Stimulated activated CD4-positive, alpha-beta T cell treated with anti-CD3 and anti-CD28 coated beads, Interleukin-15, amount 100 ng/mL, for 48 hours (primary cell): ENCODE measurements around the gene CBX7.
A peak's percentile ranks its signal among the peaks of the same experiment; 100 is the strongest.

Experiments used
- DNase-seq, 2 donors: peaks; one replicate each; pipeline ENCODE4 v3.0.0-alpha.2; 2020; ENCODE audit warnings: low read depth in 2 of 2

CBX7 gene

DNA sequence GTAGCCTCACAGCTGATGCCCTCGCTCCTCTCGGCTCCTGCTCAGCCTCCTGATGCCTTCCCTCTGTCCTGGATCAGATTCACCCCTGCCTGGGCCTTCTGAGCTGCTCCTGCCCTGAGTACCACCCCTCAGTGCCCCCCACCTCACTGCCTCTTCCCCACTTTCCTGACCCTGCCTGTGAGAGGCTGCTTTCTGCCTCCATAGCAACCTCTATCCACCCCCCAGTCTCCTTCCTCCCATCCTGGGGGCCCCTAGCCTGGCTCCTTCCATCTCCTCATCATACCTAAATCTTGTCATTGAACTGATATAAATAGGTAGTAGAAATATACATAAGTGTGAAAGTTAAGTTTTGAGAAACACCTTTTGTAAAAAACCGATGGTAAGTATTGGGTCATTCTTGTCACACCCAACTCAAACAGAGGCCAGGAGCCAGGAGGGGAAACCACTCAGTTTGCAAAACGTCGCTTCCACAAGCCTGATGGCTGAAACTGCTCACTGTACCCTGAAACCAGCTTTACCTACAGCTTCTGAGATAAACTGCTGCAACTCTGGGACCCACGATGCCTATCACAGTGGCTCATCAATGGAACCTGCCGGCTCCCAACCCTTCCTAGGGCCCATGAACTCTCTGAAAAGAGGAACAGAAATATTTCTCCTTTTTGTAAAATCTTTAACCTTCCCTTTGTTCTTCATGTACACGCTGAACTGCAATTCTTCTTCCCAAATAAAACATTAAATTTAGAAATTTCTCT is 60.2 kb downstream of the CBX7 start:
- DNase-seq = no peak

DNA sequence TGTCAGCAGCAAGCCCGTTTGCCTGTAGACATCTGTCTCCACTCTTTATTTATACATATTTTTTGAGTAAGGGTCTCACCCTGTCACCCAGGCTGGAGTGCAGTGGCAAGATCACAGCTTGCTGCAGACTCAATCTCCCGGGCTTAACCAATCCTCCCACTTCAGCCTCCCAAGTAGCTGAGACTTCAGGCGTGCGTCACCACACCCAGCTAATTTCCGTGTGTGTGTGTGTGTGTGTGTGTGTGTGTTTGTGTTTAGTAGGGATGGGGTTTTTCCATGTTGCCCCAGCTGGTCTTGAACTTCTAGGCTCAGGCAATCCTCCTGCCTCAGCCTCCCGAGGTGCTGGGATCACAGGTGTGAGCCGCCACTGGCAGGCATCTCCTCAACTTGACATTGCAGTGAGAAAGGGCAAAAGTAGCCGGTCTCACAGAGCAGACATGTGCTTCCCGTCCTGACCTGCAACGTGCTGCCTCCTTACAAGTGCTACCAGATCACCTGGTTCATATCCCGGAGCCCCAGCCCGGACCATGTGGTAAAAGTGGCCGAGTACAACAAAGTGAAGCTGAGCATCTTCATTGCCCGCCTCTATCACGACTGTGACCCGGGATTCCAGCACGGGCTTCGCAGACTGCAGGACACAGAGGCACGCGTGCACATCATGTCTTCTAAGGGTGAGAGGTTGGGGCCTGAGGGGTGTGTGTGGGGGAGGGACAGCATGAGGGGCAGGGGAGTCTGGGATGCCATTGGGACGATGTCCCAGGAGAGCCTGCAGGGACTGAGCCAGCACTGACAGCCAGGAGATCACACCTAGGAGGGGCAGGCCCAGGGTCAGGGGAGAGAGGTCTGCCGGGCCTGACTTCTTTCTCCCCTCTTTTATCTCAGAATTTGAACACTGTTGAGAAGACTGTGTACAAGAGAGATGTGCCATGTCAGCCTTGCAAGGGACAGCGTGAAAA is 61.1 kb downstream of the CBX7 start:
- no peak for DNase-seq

DNA sequence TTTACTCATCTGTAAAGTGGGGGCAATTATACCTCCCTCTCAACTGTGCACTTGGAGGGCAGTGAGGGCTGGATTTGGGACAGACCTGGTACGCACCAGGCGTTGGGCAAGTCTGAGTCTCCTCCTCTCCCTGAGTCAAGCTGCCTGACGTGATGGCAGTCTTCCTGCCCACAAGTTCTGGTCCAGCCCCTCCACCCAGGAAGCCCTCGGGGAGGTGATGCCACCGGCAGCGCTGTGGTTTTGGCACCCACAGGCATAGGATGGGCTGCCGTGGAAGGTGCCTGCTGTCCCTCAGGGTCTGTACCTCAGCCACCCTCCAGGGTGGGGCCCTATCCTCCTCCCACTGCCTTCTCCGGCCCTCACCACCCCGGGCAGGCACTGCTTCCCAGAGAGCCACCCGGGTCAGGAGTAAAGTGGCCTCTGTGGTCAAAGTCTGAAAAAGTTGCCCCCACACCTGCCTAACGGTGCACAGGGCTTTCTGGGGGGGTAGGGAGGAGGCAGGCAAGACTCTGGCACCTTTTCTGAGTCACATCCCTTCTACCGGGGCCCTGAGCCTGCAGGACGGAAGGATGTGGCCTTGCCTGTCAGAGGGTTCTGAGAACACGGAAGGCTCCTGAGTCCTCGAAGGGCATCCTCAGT is 61.9 kb downstream of the CBX7 start:
- peak; percentile 76 to 82 for DNase-seq

DNA sequence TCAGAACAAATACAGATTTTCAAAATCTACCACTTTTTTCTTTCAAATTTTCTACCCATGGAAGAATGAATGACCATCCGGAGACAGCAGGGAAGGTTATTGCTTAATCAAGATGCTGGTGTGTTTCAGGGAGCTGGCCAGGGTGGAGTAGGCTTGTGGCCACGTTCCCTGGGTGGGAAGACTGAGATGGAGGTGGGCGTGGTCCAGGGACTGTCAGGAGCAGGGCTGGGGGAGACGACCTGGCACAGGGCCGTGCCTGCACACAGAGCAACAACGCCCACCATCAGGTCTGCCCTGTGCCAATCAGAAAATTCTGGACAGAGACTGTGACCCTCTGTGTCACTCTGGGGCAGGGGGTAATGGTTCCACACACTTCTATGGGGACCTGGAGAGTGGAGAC is 62.6 kb downstream of the CBX7 start:
- no peak for DNase-seq

DNA sequence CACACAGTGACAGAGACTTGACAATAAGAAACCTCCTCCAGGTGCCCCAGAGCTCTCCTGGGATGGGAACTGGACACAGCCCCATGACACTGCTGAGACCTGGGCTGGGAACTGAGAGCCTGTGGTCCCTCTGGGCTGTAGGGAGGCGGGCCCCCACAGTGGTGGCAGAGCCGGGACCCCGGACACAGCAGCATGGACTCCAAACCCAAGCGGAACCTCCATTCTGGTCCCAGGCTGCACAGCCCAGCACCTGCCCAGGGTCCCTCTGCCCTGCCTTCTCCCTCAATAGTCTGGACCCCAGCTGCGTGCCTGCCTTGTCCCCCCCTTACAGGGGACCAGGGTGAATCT is 63.8 kb downstream of the CBX7 start:
- no peak for DNase-seq

DNA sequence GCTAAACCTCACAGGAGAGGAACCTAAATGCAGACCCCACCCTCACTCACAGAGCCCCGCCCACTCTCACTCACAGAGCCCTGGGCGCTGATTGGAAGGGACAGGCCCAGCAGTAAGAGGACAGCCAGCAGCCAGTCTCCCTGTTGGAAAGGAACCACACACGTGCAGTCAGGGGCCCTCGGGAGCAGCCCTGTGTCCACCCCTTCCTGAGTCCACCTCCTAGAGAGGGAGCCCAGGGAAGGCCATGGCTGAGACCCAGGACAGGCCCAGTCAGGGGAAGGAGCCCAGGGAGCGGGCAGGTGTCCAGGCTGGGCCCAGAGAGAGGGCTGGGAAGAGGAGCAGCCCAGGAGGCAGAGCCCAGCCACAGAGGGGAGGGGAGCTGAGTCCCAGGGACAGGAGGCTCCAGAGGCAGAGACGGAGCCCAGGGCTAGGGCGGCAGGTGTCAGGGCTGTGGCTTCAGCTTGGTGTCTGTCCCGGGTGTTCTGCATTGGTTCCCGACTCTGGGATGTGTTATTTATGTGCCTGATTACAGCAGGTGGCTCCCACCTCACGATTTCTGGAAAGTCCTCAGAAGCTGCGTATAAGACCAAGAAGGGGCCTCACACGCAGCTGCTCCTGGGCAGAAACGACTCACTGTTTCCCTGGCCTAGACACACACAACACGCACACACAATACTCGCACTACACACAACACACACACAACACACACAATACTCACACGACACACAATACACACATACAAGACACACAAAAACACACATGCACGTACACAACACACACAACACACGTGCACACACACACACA is 64.4 kb downstream of the CBX7 start:
- DNase-seq = no peak

DNA sequence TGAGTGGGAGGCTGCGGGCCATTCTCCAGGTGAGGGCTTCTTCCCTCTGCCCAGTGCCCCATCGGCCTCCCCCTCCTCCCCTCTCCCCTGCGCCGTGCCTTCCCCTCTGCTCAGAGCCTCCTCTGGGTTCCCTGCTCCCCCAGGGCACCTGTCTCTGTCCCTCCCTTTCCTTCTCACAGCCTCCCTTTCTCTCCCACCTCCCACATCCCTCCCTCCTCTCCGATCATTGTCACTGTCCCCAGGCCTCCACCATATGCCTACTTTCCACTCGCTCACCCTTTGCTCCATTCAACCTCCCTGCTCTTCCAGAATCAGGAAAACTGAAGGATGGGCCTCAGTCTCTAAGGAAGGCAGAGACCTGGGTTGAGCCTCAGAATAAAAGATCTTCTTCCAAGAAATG is 65.4 kb downstream of the CBX7 start:
- no peak for DNase-seq

DNA sequence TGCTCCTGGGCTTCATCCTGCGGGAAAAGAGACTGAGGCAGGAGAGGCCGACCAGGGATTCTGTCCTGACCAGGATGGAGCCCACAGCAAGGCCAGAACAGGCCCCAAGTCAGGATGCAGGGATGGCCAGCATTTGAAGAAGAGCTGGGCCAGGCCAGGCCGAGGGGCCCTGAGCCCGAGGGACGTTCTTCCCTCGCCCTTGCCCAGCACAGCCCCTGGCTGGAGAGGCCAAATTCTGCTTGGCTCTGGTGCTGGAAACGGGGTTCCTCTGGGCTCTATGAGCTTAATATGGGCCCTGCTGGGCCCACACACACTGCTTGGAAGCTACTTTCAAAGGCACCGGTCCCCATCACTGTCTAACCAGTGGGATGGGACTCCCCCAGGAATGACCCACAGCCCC is 67.8 kb downstream of the CBX7 start:
- DNase-seq = no peak

DNA sequence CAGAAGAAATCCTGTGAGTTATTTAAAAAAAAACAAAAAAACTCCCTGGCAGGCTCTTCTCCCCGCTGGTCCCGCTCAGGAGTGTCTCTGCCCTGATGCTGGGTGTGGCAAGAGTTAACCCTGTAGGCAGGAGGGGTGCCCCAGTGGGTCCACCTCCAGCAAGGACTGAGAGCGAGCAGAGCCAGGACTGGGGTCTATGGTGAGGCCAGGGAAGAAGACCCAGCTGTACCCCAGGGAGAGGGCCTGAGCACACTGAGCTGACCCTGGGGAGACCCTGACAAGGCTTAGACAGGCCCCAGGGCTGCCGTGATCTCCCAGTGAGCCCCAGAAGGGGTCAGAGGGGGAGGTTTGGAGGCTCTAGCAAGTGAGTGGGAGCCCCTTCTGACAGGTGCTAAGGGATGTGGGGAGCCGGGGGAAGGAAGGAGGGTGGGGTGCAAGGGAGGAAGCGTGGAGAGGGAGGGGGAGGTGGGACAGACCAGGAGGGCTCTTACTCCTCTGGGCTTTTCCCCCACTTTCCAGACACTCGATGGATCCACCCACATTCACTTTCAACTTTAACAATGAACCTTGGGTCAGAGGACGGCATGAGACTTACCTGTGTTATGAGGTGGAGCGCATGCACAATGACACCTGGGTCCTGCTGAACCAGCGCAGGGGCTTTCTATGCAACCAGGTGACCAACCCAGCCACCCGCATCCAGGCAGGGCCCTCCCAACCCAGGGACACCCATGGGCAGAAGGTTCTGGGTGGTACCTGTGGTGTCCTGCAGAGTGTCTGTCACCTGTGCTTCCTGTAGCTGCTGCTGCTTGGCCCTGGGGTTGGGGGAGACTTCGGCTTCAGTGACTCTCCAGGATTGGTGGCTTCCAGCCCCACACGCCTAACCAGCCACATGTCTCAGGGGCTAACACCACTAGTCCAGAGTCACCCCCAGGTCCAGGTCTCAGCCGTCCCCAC is 69.0 kb downstream of the CBX7 start:
- DNase-seq = no peak

DNA sequence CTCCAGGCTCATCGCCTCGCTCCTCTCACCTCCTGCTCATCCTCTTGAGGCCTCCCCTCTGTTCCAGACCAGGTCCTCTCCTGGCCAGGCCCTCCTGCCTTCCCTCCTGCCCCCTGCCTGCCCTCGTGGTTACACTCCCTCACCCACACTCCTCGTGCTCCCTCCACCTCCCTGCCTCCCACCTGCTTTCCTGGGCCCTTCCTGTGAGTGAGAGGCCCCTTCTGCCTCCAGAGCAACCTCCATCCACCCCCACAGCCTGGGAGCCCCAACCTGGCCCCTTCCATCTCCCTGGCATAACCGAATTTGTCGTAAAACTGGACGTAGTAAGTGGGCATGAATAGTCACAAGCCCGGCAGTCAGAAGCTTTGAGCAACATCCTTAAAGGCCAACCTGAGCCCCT is 70.9 kb downstream of the CBX7 start:
- no peak for DNase-seq

DNA sequence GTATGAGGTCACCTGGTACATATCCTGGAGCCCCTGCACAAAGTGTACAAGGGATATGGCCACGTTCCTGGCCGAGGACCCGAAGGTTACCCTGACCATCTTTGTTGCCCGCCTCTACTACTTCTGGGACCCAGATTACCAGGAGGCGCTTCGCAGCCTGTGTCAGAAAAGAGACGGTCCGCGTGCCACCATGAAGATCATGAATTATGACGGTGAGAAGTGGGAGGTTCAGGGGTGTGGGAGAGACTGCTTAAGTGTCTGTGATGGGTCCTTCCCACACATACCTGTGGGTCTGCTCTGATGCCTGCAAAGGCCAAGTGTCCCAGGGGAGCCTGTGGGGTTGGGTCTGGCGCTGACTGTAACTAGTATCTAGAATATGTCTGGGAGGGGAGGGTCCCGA is 71.5 kb downstream of the CBX7 start:
- no peak for DNase-seq
